Superior temporal gyrus (tissue), 1 donor: ENCODE data around the gene UBAP1.
"Not testable (repeated sequence)": the region's sequence is repeated elsewhere in the genome, so short reads cannot be mapped to it uniquely, and the experiment has no call there.

Experiments used
- DNase-seq: peaks from one replicate; pipeline ENCODE4 v3.0.0-alpha.2; 2016; ENCODE audit errors: extremely low spot score

Gene UBAP1

GRCh38 chr9:34178436-34179212 is at the start of gene UBAP1:
UBAP1 (plus strand) TSS chr9:34179043; CDS start chr9:34220915, 41,872 bp downstream.
- peak; percentile 98 for DNase-seq

GRCh38 chr9:34131571-34131970 is 47.3 kb upstream of the UBAP1 start:
- no peak for DNase-seq

GRCh38 chr9:34133436-34133949 is 45.4 kb upstream of the UBAP1 start:
- no peak for DNase-seq

- DNase-seq, result no peak
Measured at GRCh38 chr9:34134521-34134920, 44.3 kb upstream of the UBAP1 start.

- DNase-seq, result not testable (repeated sequence)
Measured at GRCh38 chr9:34138644-34139043, 40.2 kb upstream of the UBAP1 start.

GRCh38 chr9:34139477-34140146 is 39.2 kb upstream of the UBAP1 start:
- peak; percentile 68 for DNase-seq

- no peak for DNase-seq
Measured at GRCh38 chr9:34140853-34141252, 38.0 kb upstream of the UBAP1 start.

GRCh38 chr9:34143116-34143515 is 35.7 kb upstream of the UBAP1 start:
- no peak for DNase-seq

- no peak for DNase-seq
Measured at GRCh38 chr9:34145165-34145564, 33.7 kb upstream of the UBAP1 start.

GRCh38 chr9:34151398-34151797 is 27.4 kb upstream of the UBAP1 start:
- DNase-seq, result no peak

GRCh38 chr9:34154057-34154456 is 24.8 kb upstream of the UBAP1 start:
- no peak for DNase-seq

GRCh38 chr9:34157318-34157717 is 21.5 kb upstream of the UBAP1 start:
- no peak for DNase-seq

GRCh38 chr9:34157898-34158297 is 20.9 kb upstream of the UBAP1 start:
- DNase-seq, result no peak

GRCh38 chr9:34158362-34158869 is 20.4 kb upstream of the UBAP1 start:
- no peak for DNase-seq

- no peak for DNase-seq
Measured at GRCh38 chr9:34163434-34163833, 15.4 kb upstream of the UBAP1 start.

- DNase-seq, result no peak
Measured at GRCh38 chr9:34169125-34169524, 9.7 kb upstream of the UBAP1 start.

- DNase-seq, result peak; percentile 44
Measured at GRCh38 chr9:34170237-34170991, 8.4 kb upstream of the UBAP1 start.

GRCh38 chr9:34171753-34172535 is 6.9 kb upstream of the UBAP1 start:
- DNase-seq, result no peak

GRCh38 chr9:34176089-34176488 is 2.8 kb upstream of the UBAP1 start:
- DNase-seq, result no peak

GRCh38 chr9:34177593-34178435 is 1.0 kb upstream of the UBAP1 start:
- DNase-seq, result no peak
